Measurements from ENCODE around the gene BCL11A.

Gene BCL11A

GRCh38 chr2:60412620-60413019 lies 140.8 kb downstream of the BCL11A start:
- Histone ChIP-seq H3K4me1 (ENCODE audit: control insufficient read depth in 2 of 2, insufficient read depth in 1 of 2, low read depth in 1 of 2, low read length in 2 of 2) (peaks cover 0 to 6% of the 10 kb centered on the region in 2 donors), H3K9ac (ENCODE audit: low read depth, low read length, poor library complexity) (no peak overlapping the region), H3K4me3 (ENCODE audit: low read length in 2 of 2) (no peak overlapping the region), H3K4me2 (ENCODE audit: insufficient read depth, low read length, poor library complexity, severe bottlenecking) (no peak overlapping the region), H2BK12ac (ENCODE audit: low read length) (no peak overlapping the region), H2BK5ac (ENCODE audit: low read length) (no peak overlapping the region), H2BK120ac (ENCODE audit: low read depth, low read length) (no peak overlapping the region), H3K9me3 (replicated peaks in 1 of 2; ENCODE audit: control insufficient read depth in 2 of 2, insufficient read depth in 1 of 2, low read depth in 1 of 2, low read length in 2 of 2) (no peaks in the 10 kb centered on the region), H3K18ac (ENCODE audit: low read length) (no peak overlapping the region), H4K91ac (ENCODE audit: low read depth, low read length, poor library complexity) (no peak overlapping the region), H3K4ac (ENCODE audit: low read length) (no peak overlapping the region), H3K23ac (ENCODE audit: low read depth, low read length, poor library complexity) (no peak overlapping the region), H3K14ac (ENCODE audit: low read length) (no peak overlapping the region), H2AFZ (ENCODE audit: low read length) (no peak overlapping the region), H3K27ac (replicated peaks; ENCODE audit: low read length) (no peak overlapping the region), H3K79me1 (ENCODE audit: low read depth, low read length) (no peaks in the 10 kb centered on the region), H3K27me3 (ENCODE audit: control insufficient read depth in 3 of 3, insufficient read depth in 3 of 3, low read depth in 1 of 3, low read length in 3 of 3) (peaks cover 0 to 2% (median 0%) of the 10 kb centered on the region in 3 experiments), H2BK15ac (ENCODE audit: low read length) (no peak overlapping the region), H4K8ac (ENCODE audit: low read depth, low read length) (no peak overlapping the region), H2AK5ac (ENCODE audit: low read depth, low read length) (no peak overlapping the region), H3K36me3 (replicated peaks in 1 of 2; ENCODE audit: control insufficient read depth in 2 of 2, insufficient read depth in 2 of 2, low read length in 2 of 2) (no peaks in the 10 kb centered on the region)
- DNase-seq (ENCODE audit: low spot score), result no peak
- WGBS, 2 donors (ENCODE audit: extremely low coverage in 2 of 2, insufficient read length in 2 of 2, insufficient replicate concordance in 1 of 2), result no CpG with 5 or more reads among the region's 5 CpGs

- Histone ChIP-seq H3K79me1 (ENCODE audit: low read depth, low read length) (no peaks in the 10 kb centered on the region), H2BK12ac (ENCODE audit: low read length) (no peak overlapping the region), H3K36me3 (replicated peaks in 1 of 2; ENCODE audit: control insufficient read depth in 2 of 2, insufficient read depth in 2 of 2, low read length in 2 of 2) (no peaks in the 10 kb centered on the region), H3K23ac (ENCODE audit: low read depth, low read length, poor library complexity) (no peak overlapping the region), H2BK5ac (ENCODE audit: low read length) (no peak overlapping the region), H3K27me3 (ENCODE audit: control insufficient read depth in 3 of 3, insufficient read depth in 3 of 3, low read depth in 1 of 3, low read length in 3 of 3) (peaks cover 0 to 2% (median 0%) of the 10 kb centered on the region in 3 experiments), H2AFZ (ENCODE audit: low read length) (no peak overlapping the region), H3K9me3 (replicated peaks in 1 of 2; ENCODE audit: control insufficient read depth in 2 of 2, insufficient read depth in 1 of 2, low read depth in 1 of 2, low read length in 2 of 2) (no peaks in the 10 kb centered on the region), H3K4me2 (ENCODE audit: insufficient read depth, low read length, poor library complexity, severe bottlenecking) (no peak overlapping the region), H3K4me3 (ENCODE audit: low read length in 2 of 2) (no peak overlapping the region), H3K27ac (replicated peaks; ENCODE audit: low read length) (no peak overlapping the region), H3K9ac (ENCODE audit: low read depth, low read length, poor library complexity) (no peak overlapping the region), H3K14ac (ENCODE audit: low read length) (no peak overlapping the region), H3K18ac (ENCODE audit: low read length) (no peak overlapping the region), H4K8ac (ENCODE audit: low read depth, low read length) (no peak overlapping the region), H2BK15ac (ENCODE audit: low read length) (no peak overlapping the region), H2AK5ac (ENCODE audit: low read depth, low read length) (no peak overlapping the region), H3K4me1 (ENCODE audit: control insufficient read depth in 2 of 2, insufficient read depth in 1 of 2, low read depth in 1 of 2, low read length in 2 of 2) (peaks cover 2 to 6% of the 10 kb centered on the region in 2 donors), H2BK120ac (ENCODE audit: low read depth, low read length) (no peak overlapping the region), H3K4ac (ENCODE audit: low read length) (no peak overlapping the region), H4K91ac (ENCODE audit: low read depth, low read length, poor library complexity) (no peak overlapping the region)
- no CpG with 5 or more reads among the region's 6 CpGs for whole genome bisulfite sequencing, 2 donors (ENCODE audit: extremely low coverage in 2 of 2, insufficient read length in 2 of 2, insufficient replicate concordance in 1 of 2)
- no peak for DNase-seq (ENCODE audit: low spot score)
Observed at GRCh38 chr2:60412027-60412426, 141.4 kb downstream of the BCL11A start.

GRCh38 chr2:60411295-60411694 lies 142.2 kb downstream of the BCL11A start:
- Histone ChIP-seq H3K79me1 (ENCODE audit: low read depth, low read length) (no peaks in the 10 kb centered on the region), H3K9ac (ENCODE audit: low read depth, low read length, poor library complexity) (no peak overlapping the region), H4K8ac (ENCODE audit: low read depth, low read length) (no peak overlapping the region), H3K36me3 (replicated peaks in 1 of 2; ENCODE audit: control insufficient read depth in 2 of 2, insufficient read depth in 2 of 2, low read length in 2 of 2) (no peaks in the 10 kb centered on the region), H3K27me3 (ENCODE audit: control insufficient read depth in 3 of 3, insufficient read depth in 3 of 3, low read depth in 1 of 3, low read length in 3 of 3) (peaks cover 0 to 2% (median 0%) of the 10 kb centered on the region in 3 experiments), H3K27ac (replicated peaks; ENCODE audit: low read length) (no peak overlapping the region), H3K4ac (ENCODE audit: low read length) (no peak overlapping the region), H3K23ac (ENCODE audit: low read depth, low read length, poor library complexity) (no peak overlapping the region), H2AFZ (ENCODE audit: low read length) (no peak overlapping the region), H4K91ac (ENCODE audit: low read depth, low read length, poor library complexity) (no peak overlapping the region), H2BK5ac (ENCODE audit: low read length) (no peak overlapping the region), H3K4me2 (ENCODE audit: insufficient read depth, low read length, poor library complexity, severe bottlenecking) (no peak overlapping the region), H3K14ac (ENCODE audit: low read length) (no peak overlapping the region), H2BK15ac (ENCODE audit: low read length) (no peak overlapping the region), H2BK12ac (ENCODE audit: low read length) (no peak overlapping the region), H3K18ac (ENCODE audit: low read length) (no peak overlapping the region), H3K4me1 (ENCODE audit: control insufficient read depth in 2 of 2, insufficient read depth in 1 of 2, low read depth in 1 of 2, low read length in 2 of 2) (peaks cover 4 to 6% of the 10 kb centered on the region in 2 donors), H3K4me3 (ENCODE audit: low read length in 2 of 2) (no peak overlapping the region), H2AK5ac (ENCODE audit: low read depth, low read length) (no peak overlapping the region), H2BK120ac (ENCODE audit: low read depth, low read length) (no peak overlapping the region), H3K9me3 (replicated peaks in 1 of 2; ENCODE audit: control insufficient read depth in 2 of 2, insufficient read depth in 1 of 2, low read depth in 1 of 2, low read length in 2 of 2) (no peaks in the 10 kb centered on the region)
- no peak for DNase-seq (ENCODE audit: low spot score)
- no CpG with 5 or more reads among the region's 3 CpGs for WGBS, 2 donors (ENCODE audit: extremely low coverage in 2 of 2, insufficient read length in 2 of 2, insufficient replicate concordance in 1 of 2)

GRCh38 chr2:60410456-60411146 lies 142.9 kb downstream of the BCL11A start:
- Histone ChIP-seq H2BK15ac (ENCODE audit: low read length) (no peak overlapping the region), H3K4me2 (ENCODE audit: insufficient read depth, low read length, poor library complexity, severe bottlenecking) (no peak overlapping the region), H3K9ac (ENCODE audit: low read depth, low read length, poor library complexity) (no peak overlapping the region), H4K8ac (ENCODE audit: low read depth, low read length) (no peak overlapping the region), H4K91ac (ENCODE audit: low read depth, low read length, poor library complexity) (no peak overlapping the region), H3K18ac (ENCODE audit: low read length) (no peak overlapping the region), H3K27ac (replicated peaks; ENCODE audit: low read length) (no peak overlapping the region), H2AK5ac (ENCODE audit: low read depth, low read length) (no peak overlapping the region), H3K14ac (ENCODE audit: low read length) (no peak overlapping the region), H3K4me3 (ENCODE audit: low read length in 2 of 2) (no peak overlapping the region), H3K36me3 (replicated peaks in 1 of 2; ENCODE audit: control insufficient read depth in 2 of 2, insufficient read depth in 2 of 2, low read length in 2 of 2) (no peaks in the 10 kb centered on the region), H3K23ac (ENCODE audit: low read depth, low read length, poor library complexity) (no peak overlapping the region), H2BK120ac (ENCODE audit: low read depth, low read length) (no peak overlapping the region), H3K27me3 (ENCODE audit: control insufficient read depth in 3 of 3, insufficient read depth in 3 of 3, low read depth in 1 of 3, low read length in 3 of 3) (peaks cover 0 to 2% (median 0%) of the 10 kb centered on the region in 3 experiments), H2BK5ac (ENCODE audit: low read length) (no peak overlapping the region), H2BK12ac (ENCODE audit: low read length) (no peak overlapping the region), H3K4ac (ENCODE audit: low read length) (no peak overlapping the region), H3K79me1 (ENCODE audit: low read depth, low read length) (no peaks in the 10 kb centered on the region), H3K4me1 (ENCODE audit: control insufficient read depth in 2 of 2, insufficient read depth in 1 of 2, low read depth in 1 of 2, low read length in 2 of 2) (peaks cover 4 to 6% of the 10 kb centered on the region in 2 donors), H2AFZ (ENCODE audit: low read length) (no peak overlapping the region), H3K9me3 (replicated peaks in 1 of 2; ENCODE audit: control insufficient read depth in 2 of 2, insufficient read depth in 1 of 2, low read depth in 1 of 2, low read length in 2 of 2) (no peaks in the 10 kb centered on the region)
- WGBS, 2 donors (ENCODE audit: extremely low coverage in 2 of 2, insufficient read length in 2 of 2, insufficient replicate concordance in 1 of 2), result no CpG with 5 or more reads among the region's 17 CpGs
- DNase-seq (ENCODE audit: low spot score), result no peak
